ENCODE results near the gene PCSK6.

DNA sequence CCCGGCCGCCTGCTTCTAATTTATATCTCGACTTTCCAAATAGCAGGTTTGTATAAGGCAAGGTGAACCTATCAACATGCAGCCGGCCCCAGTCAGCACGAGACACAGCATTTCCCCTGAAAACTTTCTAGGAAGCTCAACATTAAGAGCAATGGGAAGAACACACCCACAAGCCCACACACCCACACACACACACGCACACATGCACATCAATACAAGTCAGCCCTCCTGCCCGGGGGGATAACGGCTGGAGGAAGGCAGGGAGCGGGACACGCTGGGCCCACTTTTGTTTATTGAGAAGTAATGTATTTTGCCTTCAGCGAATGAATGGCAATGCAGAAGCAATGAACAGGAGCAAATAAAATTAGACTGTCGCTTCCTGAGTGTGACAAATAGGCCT, 83.5 kb downstream of the PCSK6 start:
- TF ChIP-seq EZH2phosphoT487 (IDR thresholded peaks at IDR 0.05; ENCODE audit: insufficient read depth, low read depth) (no peak), EZH2 (IDR thresholded peaks at IDR 0.05; ENCODE audit: insufficient read depth, poor library complexity, severe bottlenecking) (no peak)
